Dermis lymphatic vessel endothelial cell (primary cell): ENCODE data around the gene SPNS2. TPM values are rescaled to one million over a fixed set of nuclear protein-coding genes. Genes with fewer than 3 reads are reported as not detected.

Experiments used
- total RNA-seq: library from RNA; depleted of rRNA; stranded (reverse); fragments of >200 nt; gene quantifications from 2 replicates; pipeline ENCODE4 v1.2.1, GENCODE V29; 2014

SPNS2 gene
- 46.9 and 59.2 TPM in 2 replicates for total RNA-seq

GRCh38 chr17:4498461-4499397, at the start of gene SPNS2:
TSS of gene SPNS2 (plus strand) at chr17:4498881. CDS start at chr17:4499048, 167 bp downstream.

GRCh38 chr17:4554997-4555799, 56.5 kb downstream of the SPNS2 start, which contains the start of gene MYBBP1A:
TSS of gene MYBBP1A (minus strand) at chr17:4555384. CDS start at chr17:4555324, 60 bp downstream.

GRCh38 chr17:4560421-4560820, 61.7 kb downstream of the SPNS2 start, which contains the start of gene GGT6:
TSS of gene GGT6 (minus strand) at chr17:4560577. CDS start at chr17:4560521, 56 bp downstream.

GRCh38 chr17:4584101-4584916, 85.6 kb downstream of the SPNS2 start, which contains the start of gene SMTNL2:
TSS of gene SMTNL2 (plus strand) at chr17:4584529. CDS start at chr17:4584606, 77 bp downstream.

Other genes starting within 250 kb of the SPNS2 start
- gene ANKFY1, start 234.9 kb upstream of the SPNS2 start, total RNA-seq, result 24.3 and 33.8 TPM in 2 replicates
- 33.9 and 37.3 TPM in 2 replicates for gene UBE2G1, start 132.2 kb upstream of the SPNS2 start, total RNA-seq
- gene SPNS3, start 64.9 kb upstream of the SPNS2 start, total RNA-seq, result 0.11 and 0.52 TPM in 2 replicates
- 19.0 and 26.3 TPM in 2 replicates for gene MYBBP1A, start 56.5 kb downstream of the SPNS2 start, total RNA-seq
- not detected in 2 replicates for gene GGT6, start 61.7 kb downstream of the SPNS2 start, total RNA-seq
- gene SMTNL2, start 85.6 kb downstream of the SPNS2 start, total RNA-seq, result not detected in 2 replicates
- gene ALOX15, start 142.8 kb downstream of the SPNS2 start, total RNA-seq, result not detected in 2 replicates
- gene PELP1, start 205.3 kb downstream of the SPNS2 start, total RNA-seq, result 7.7 and 10.3 TPM in 2 replicates
- gene ARRB2, start 211.8 kb downstream of the SPNS2 start, total RNA-seq, result 7.5 and 9.0 TPM in 2 replicates
- 9.5 and 11.9 TPM in 2 replicates for gene MED11, start 232.5 kb downstream of the SPNS2 start, total RNA-seq
- gene ZMYND15, start 241.0 kb downstream of the SPNS2 start, total RNA-seq, result under 0.01 and 0.11 TPM in 2 replicates
- 0.54 and 0.77 TPM in 2 replicates for gene CXCL16, start 241.0 kb downstream of the SPNS2 start, total RNA-seq